Central memory CD8-positive, alpha-beta T cell (primary cell): Measurements from ENCODE around the gene BMP2K.
"Not testable (repeated sequence)": the region's sequence is repeated elsewhere in the genome, so short reads cannot be mapped to it uniquely, and the experiment has no call there.

ENCODE experiments used
- ATAC-seq: fragments of 150-1000 bp; cut with Tn5 transposase; replicated peaks from 2 replicates; pipeline ENCODE4 v1.10.0; 2022; ENCODE audit warnings: mild to moderate bottlenecking, moderate FRiP score, moderate number of reproducible peaks; ENCODE audit not compliant: poor library complexity, severe bottlenecking; ENCODE audit errors: extremely low read depth
- DNase-seq, 2 donors: peaks; one replicate each; pipeline ENCODE4 v3.0.0; 2021; ENCODE audit warnings: low spot score in 2 of 2
- H3K27ac Mint-ChIP-seq: one replicate; pipeline ENCODE4 v1.8.0; 2022; ENCODE audit warnings: low read depth, mild to moderate bottlenecking, moderate library complexity, mixed read lengths
- H3K27me3 Mint-ChIP-seq: one replicate; pipeline ENCODE4 v1.8.0; 2022; ENCODE audit warnings: mixed read lengths
- H3K36me3 Mint-ChIP-seq: one replicate; pipeline ENCODE4 v1.8.0; 2022; ENCODE audit warnings: mild to moderate bottlenecking, moderate library complexity, mixed read lengths; ENCODE audit not compliant: insufficient read depth
- H3K4me1 Mint-ChIP-seq: one replicate; pipeline ENCODE4 v1.8.0; 2022; ENCODE audit warnings: mixed read lengths
- H3K4me3 Mint-ChIP-seq: one replicate; pipeline ENCODE4 v1.8.0; 2022; ENCODE audit warnings: mild to moderate bottlenecking, moderate library complexity, mixed read lengths
- H3K9me3 Mint-ChIP-seq: one replicate; pipeline ENCODE4 v1.8.0; 2022; ENCODE audit warnings: mixed read lengths

The BMP2K gene

DNA sequence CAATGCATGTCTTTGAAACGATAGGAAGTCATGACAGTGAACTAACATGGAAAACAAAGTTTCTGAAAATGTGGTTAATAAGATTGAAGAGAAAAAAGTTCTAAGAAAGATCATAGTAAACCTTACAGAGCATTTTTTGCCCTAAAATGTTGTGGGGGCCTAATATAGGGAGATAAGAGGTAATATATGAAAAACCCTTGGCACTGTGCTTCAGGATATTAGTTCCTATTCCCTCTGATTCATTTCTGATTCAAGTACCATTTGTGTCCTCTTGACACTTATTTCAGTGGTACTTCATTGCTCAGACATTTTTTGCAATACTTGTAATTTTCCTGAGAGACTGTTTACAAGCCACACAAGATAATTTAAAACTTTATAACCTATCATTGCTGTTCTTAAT lies 128.0 kb downstream of the BMP2K start:
- no peak overlapping the region for H3K4me3 Mint-ChIP-seq
- ATAC-seq = no peak
- no peak overlapping the region for H3K27ac Mint-ChIP-seq
- H3K9me3 Mint-ChIP-seq = no peaks in the 10 kb centered on the region
- DNase-seq = no peak
- H3K4me1 Mint-ChIP-seq = no peaks in the 10 kb centered on the region
- H3K27me3 Mint-ChIP-seq = no peaks in the 10 kb centered on the region
- H3K36me3 Mint-ChIP-seq = no peaks in the 10 kb centered on the region

DNA sequence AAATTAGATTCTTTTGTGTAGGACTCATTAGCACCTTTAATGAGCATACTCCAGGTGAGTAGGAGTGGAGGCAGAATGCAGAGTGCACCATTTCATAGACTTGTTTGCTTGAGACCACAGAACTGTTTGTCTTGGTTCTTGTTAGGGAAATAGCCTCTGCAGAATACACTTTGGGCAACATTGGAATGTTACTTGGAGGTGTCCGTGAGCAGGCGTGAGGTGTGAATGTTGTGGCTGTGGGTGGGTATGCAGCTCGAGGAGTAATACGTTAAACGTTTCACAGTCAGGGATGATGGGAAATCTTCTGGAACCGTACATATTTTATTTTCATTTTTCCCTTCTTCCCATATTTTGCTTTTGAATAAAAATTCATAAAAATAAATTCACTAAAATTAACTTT lies 131.5 kb downstream of the BMP2K start:
- no peak for ATAC-seq
- no peaks in the 10 kb centered on the region for H3K27me3 Mint-ChIP-seq
- H3K4me3 Mint-ChIP-seq = no peak overlapping the region
- no peaks in the 10 kb centered on the region for H3K9me3 Mint-ChIP-seq
- H3K36me3 Mint-ChIP-seq = peaks cover 3% of the 10 kb centered on the region
- H3K27ac Mint-ChIP-seq = no peak overlapping the region
- no peaks in the 10 kb centered on the region for H3K4me1 Mint-ChIP-seq
- DNase-seq = no peak

DNA sequence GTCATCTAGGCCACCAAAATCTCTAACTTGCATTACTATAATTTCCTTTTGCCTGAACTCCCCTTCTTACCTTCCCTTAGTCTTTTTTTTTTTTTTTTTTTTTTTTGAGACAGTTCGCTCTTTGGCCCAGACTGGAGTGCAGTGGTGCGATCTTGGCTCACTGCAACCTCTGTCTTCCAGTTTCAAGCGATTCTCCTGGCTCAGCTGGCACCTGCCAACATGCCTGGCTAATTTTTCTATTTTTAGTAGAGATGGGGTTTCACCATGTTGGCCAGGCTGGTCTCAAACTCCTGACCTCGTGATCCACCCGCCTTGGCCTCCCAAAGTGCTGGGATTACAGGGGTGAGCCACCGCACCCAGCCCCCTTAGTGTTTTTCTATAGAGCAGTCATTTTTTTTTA lies 132.8 kb downstream of the BMP2K start:
- ATAC-seq, H3K9me3 Mint-ChIP-seq, H3K4me1 Mint-ChIP-seq, H3K36me3 Mint-ChIP-seq, H3K27me3 Mint-ChIP-seq, H3K27ac Mint-ChIP-seq, DNase-seq, H3K4me3 Mint-ChIP-seq: not testable (repeated sequence)

DNA sequence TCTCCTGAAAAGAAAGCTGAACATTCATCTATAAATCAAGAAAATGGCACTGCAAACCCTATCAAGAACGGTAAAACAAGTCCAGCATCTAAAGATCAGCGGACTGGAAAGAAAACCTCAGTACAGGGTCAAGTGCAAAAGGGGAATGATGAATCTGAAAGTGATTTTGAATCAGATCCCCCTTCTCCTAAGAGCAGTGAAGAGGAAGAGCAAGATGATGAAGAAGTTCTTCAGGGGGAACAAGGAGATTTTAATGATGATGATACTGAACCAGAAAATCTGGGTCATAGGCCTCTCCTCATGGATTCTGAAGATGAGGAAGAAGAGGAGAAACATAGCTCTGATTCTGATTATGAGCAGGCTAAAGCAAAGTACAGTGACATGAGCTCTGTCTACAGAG lies 134.5 kb downstream of the BMP2K start:
- Mint-ChIP-seq H3K27me3 (no peaks in the 10 kb centered on the region), H3K36me3 (peaks cover 11% of the 10 kb centered on the region), H3K4me1 (no peaks in the 10 kb centered on the region), H3K27ac (no peak overlapping the region), H3K4me3 (no peak overlapping the region), H3K9me3 (no peaks in the 10 kb centered on the region)
- DNase-seq (no peak), ATAC-seq (no peak)

DNA sequence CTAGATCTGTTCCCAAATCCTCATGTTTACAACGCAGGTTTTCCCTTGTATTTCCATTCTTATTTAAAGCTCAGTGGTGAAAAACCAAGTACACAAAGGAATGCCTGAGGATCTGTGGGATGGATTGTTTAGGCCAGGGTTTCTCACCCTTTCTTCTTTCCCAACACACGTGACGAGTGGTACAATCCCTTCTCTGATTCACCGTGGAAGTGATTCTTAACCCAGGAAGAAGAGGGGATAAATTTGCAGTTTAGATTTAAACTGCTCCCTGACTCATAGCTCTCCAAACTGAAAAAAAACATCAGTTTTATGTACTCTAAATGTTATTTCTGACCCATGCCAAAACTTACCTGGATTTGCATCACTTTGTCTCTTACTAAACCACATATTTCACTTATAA lies 146.1 kb downstream of the BMP2K start:
- Mint-ChIP-seq H3K36me3 (peaks cover 29% of the 10 kb centered on the region), H3K4me3 (no peak overlapping the region), H3K4me1 (peaks cover 8% of the 10 kb centered on the region), H3K9me3 (no peaks in the 10 kb centered on the region), H3K27ac (no peak overlapping the region), H3K27me3 (no peaks in the 10 kb centered on the region)
- no peak for DNase-seq
- no peak for ATAC-seq

DNA sequence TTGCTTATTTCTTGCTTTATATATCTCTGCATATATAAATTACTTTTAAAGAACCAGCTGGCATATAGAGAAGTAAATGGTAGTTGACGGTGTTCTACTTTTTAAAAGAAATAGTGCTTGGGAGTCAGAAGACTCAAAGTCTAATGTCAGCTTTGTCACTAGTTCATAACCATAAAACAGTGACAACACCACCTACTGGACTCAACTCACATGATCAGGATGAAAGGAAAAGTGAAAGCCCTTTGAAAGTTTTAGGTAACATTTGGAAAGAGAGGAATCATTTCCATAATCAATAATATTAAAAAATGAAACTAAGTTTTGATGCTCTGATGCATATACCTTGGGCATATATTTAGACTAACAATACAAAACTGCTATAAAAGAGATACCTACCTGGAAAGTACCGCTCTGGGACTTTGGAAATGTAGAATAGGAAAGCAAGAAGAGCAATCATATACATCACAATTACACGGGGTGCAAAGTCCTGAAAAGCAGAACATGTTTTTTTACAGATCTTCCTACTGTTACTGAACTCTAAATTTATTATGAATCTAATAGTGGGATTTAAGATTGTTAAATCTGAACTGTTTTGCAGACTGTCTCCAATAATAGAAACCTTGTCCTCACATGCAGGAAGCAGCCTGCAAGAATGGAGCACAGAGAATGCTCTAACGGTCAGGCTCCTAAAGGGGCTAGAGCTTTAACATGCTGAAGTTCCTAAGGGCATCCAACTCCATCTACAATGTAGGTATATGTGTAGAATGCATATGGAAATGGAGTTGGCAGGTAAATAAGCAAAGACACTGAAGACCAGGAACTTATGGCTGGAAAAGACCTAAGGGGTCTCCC lies 147.5 kb downstream of the BMP2K start:
- H3K27me3 Mint-ChIP-seq = no peaks in the 10 kb centered on the region
- H3K4me1 Mint-ChIP-seq = peaks cover 13% of the 10 kb centered on the region
- DNase-seq = no peak
- H3K27ac Mint-ChIP-seq = no peak overlapping the region
- no peak for ATAC-seq
- H3K36me3 Mint-ChIP-seq = peaks cover 35% of the 10 kb centered on the region
- H3K9me3 Mint-ChIP-seq = no peaks in the 10 kb centered on the region
- no peak overlapping the region for H3K4me3 Mint-ChIP-seq

DNA sequence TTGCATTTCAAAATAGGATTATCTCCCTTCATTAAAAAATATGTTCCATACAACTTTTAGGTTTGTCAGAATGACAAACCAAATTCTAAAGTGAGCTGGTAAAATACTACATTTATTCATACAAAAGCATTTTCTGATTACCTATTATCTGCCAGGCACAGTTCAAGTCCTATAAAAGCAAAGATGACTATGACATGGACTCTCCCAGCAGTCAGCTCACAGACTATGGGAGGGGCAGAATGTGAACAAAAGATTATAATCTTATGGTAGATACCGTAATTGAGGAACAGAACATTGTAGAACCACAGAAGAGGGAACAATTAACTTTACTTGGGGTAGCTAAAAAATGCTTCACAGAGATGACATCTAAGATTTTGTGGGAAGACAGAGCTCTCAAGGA lies 150.7 kb downstream of the BMP2K start:
- ATAC-seq (no peak), DNase-seq (no peak)
- Mint-ChIP-seq H3K9me3 (no peaks in the 10 kb centered on the region), H3K4me1 (peaks cover 13% of the 10 kb centered on the region), H3K27ac (no peak overlapping the region), H3K4me3 (no peak overlapping the region), H3K27me3 (no peaks in the 10 kb centered on the region), H3K36me3 (peaks cover 49% of the 10 kb centered on the region)

DNA sequence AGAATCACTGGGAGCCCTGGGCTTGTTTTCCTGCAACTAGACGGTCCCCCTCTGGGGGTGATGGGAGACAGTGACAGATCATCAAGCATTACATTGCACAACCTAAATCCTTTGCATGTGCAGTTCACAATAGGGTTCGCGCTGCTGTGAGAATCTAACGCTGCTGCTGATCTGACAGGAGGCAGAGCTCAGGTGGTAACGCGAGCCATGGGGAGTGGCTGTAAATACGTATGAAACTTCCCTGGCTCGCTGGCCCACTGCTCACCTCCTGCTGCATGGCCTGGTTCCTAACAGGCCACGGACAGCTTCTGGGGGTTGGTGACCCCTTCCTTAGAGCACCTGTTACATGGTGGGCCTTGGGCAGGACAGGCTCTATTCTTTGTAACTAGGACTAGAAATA lies 152.7 kb downstream of the BMP2K start:
- Mint-ChIP-seq H3K4me1 (peaks cover 13% of the 10 kb centered on the region), H3K9me3 (no peaks in the 10 kb centered on the region), H3K27me3 (no peaks in the 10 kb centered on the region), H3K36me3 (peaks cover 46% of the 10 kb centered on the region), H3K4me3 (no peak overlapping the region), H3K27ac (no peak overlapping the region)
- no peak for DNase-seq
- ATAC-seq = no peak

DNA sequence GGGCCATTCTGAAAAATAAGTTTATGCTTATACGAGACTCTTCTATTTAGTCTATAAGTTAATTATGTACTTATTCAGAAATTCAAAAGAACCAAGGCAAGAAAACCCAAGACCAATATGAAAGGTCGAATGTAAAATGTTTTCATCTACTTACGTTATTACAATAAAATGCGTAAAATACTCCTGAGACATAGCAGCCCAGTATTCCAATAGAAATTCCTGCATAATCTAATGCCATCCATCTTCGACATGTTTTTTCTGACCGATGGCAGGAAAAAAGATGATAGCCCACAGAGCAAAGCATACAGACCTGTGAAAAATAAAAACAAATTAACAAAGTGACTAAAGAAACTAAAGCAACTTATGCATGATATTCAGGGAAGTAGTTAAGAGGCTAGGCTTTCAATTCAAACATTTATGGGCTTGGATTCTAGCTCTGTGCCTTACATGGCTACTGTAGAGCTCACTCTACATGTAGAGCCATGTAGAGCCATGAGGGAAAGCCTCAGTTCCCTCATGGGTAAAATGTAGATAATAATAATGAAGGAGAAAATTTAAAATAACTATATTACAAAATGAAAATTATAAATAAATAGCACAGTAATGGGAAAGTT lies 154.0 kb downstream of the BMP2K start:
- H3K36me3 Mint-ChIP-seq = peaks cover 45% of the 10 kb centered on the region
- H3K4me1 Mint-ChIP-seq = peaks cover 20% of the 10 kb centered on the region
- H3K27me3 Mint-ChIP-seq = no peaks in the 10 kb centered on the region
- no peaks in the 10 kb centered on the region for H3K9me3 Mint-ChIP-seq
- no peak overlapping the region for H3K4me3 Mint-ChIP-seq
- ATAC-seq = no peak
- no peak for DNase-seq
- no peak overlapping the region for H3K27ac Mint-ChIP-seq

DNA sequence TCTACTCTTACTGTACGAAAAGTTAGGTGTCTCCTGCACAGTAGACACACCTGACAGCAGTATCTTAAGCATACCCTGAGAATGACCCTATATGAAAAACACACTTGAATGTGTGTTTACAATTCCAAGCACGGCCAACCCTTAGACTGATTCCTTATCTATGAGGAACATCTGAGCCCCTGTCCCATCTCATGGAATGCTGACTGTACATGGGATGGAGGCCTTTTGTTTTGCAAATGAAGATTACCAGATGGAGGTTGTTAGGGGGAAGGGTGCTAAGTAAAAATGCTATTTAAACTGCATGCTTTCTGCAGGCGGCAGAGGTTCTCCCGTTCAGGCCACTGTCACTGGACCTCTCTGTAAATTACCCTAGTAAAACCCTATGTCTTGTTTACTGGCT lies 160.8 kb downstream of the BMP2K start:
- Mint-ChIP-seq H3K27me3 (peaks cover 4% of the 10 kb centered on the region), H3K4me1 (peaks cover 42% of the 10 kb centered on the region), H3K4me3 (no peak overlapping the region)

DNA sequence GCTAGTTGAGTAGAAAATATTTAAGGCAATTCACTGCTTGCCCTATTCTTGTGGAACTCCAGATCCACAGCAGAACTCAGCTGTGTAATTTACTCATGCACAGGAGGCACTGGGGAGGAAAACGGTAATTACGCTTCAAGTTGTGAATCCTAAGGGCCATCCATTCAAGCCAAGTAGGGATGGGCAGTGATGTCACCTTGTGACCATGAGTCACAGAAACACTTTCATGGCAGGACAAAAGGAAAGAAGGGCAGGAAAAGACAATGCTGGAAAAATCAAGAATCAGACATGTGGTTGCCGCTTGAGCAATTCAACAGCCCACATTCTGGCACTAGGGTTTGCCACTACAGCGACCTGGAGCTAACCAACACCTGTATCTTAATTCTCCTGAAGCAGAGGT lies 161.7 kb downstream of the BMP2K start:
- peaks cover 42% of the 10 kb centered on the region for H3K4me1 Mint-ChIP-seq
- H3K36me3 Mint-ChIP-seq = peaks cover 8% of the 10 kb centered on the region
- no peak overlapping the region for H3K27ac Mint-ChIP-seq
- no peaks in the 10 kb centered on the region for H3K9me3 Mint-ChIP-seq
- DNase-seq (no peak), ATAC-seq (no peak)
- H3K4me3 Mint-ChIP-seq = peak overlapping the region; percentile 94
- H3K27me3 Mint-ChIP-seq = peaks cover 13% of the 10 kb centered on the region

More for the DNA sequence above, 160.8 kb downstream of the BMP2K start:
- no peak for ATAC-seq
- Mint-ChIP-seq H3K9me3 (no peaks in the 10 kb centered on the region), H3K27ac (no peak overlapping the region), H3K36me3 (peaks cover 10% of the 10 kb centered on the region)
- no peak for DNase-seq

DNA sequence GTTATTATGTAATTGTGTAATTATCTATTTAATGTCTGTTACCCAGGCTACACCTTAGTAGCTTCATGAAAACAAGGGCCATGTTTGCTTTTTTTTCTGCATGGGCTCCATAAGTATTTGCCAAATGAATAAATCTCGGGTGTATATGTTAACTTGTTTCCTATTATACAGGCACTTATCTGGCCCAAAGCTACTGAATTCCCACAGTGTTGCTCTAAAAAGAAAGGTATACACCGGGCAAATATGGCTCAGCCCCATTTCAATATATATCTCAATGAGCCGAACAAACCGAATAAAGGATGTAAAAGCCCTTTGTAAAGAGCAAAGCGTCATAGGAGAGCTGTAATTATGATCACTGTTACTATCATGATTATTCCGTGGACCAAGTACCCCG lies 162.3 kb downstream of the BMP2K start:
- Mint-ChIP-seq H3K36me3 (peaks cover 6% of the 10 kb centered on the region), H3K27me3 (peaks cover 19% of the 10 kb centered on the region), H3K9me3 (no peaks in the 10 kb centered on the region), H3K4me3 (peak overlapping the region; percentile 94), H3K4me1 (peaks cover 42% of the 10 kb centered on the region), H3K27ac (peak overlapping the region; percentile 95)
- no peak for DNase-seq
- peak; percentile 5 for ATAC-seq
